Activated CD4-positive, CD25-positive, alpha-beta regulatory T cell treated with anti-CD3 and anti-CD28 coated beads, Interleukin-2, amount 50 U/mL, for 72 hours (primary cell): ENCODE data around the gene MAPK7.

Experiments
- DNase-seq: peaks from one replicate; pipeline ENCODE4 v3.0.0; 2021

MAPK7 gene

GRCh38 chr17:19402171-19402570 is 23.9 kb downstream of the MAPK7 start:
- no peak for DNase-seq

DNA sequence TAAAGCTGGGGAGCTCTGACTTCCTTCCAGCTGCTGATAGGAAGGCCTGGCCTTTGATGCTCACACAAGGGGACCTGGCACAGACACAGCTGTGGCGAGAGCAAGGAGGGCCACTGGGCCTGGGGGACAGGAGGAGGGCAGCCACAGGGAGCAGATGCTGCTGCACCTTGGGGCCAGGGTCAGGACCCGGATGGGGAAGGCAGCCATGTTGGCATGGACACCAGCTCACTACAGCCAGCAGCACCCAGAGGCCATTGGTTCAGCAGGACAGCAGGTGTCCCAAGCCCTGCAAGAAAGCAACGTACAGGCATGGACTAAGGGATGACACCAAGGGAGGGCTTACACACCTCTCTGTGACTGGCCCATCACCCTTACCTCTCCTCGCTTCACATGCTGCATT is 24.7 kb downstream of the MAPK7 start:
- no peak for DNase-seq

DNA sequence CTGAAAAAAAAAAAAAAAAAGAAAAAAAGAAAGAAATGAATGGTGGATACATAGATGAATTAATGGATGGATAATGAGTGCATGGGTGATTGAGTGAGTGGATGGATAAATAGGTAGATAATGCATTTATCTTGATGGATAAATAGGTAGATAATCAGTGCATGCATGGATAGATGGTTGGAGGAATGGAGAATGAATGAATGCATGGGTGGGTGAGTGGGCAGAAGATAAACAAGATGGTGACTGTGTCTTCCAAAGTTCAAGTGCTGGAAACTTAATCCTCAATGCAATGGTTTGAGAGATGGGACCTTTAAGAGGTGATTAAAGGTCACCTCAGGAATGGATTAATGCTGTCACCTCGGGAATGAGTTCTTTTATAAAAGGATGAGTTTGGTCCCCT is 26.0 kb downstream of the MAPK7 start:
- DNase-seq: no peak

- DNase-seq: no peak
Observed at GRCh38 chr17:19405114-19405513, 26.8 kb downstream of the MAPK7 start.

GRCh38 chr17:19407601-19408345 is 29.5 kb downstream of the MAPK7 start:
- DNase-seq: no peak

DNA sequence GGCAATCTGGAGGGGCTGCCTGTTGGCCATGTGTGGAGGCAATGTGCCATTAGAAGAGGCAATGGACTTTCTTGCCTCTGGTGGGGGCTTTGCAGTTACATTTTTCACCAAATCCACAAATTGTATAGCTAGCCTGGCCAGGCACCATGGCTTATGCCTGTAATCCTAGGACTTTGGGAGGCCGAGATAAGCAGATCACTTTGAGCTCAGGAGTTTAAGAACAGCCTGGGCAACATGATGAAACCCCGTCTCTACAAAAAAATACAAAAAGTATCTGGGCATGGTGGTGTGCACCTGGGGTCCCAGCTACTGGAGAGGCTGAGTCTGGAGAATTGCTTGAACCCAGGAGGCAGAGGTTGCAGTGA is 30.0 kb downstream of the MAPK7 start:
- no peak for DNase-seq

DNA sequence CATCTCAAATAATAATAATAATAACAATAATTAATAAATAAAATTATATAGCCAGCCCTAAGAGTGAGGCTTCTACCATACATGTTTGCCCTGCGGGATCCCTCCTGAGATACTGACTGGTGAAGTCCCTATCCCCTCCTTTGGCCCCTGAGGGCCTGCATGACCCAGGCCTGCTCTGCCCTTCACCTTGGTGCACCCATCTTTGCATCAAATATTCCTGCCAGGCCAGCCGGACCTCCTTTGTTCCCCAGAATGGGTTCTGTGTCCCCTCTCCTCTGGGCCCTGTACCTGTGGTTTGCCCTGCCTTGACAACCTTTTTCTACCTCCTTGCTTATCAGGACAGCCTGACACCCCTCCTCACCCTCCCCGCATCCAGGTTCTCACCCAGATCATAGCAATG is 30.8 kb downstream of the MAPK7 start:
- DNase-seq: no peak

GRCh38 chr17:19409509-19409908 is 31.2 kb downstream of the MAPK7 start:
- DNase-seq: no peak

GRCh38 chr17:19410091-19410490 is 31.8 kb downstream of the MAPK7 start:
- DNase-seq: no peak

DNA sequence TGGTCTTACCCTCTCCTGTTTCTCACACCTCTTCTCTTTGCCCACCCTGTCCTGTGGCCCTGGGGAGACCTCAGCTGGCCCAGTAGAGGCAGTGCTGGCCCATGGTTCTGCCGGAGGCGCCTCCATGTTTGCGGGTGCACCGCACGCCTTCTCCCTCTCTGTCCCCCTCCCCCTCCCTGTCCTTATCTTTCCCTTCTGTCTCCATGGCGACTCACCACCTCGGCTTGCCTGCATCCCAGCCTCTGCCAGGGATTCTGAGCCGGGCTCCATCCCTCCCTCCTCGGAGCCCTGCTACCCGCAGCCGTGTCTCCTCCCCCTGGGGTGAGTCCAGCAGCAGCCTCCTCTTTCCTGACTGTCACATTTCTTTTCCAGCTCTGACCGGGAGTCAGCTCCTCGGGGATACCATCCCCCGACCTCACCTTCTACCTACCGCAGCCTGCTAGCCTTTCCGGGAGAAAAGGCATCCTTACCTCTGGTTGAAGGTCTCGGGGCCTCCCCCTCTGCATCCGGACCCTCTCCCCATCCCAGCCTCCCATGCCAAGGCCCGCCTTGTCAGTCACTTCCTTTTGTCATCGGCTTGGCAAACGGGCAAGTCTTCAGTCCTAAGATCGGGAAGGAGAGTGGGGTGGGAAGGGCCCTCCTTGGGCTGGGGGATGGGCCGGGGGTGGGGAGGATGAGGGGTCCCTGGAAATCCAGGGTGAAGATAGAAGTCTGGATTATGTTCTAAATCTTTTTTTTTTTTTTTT is 32.8 kb downstream of the MAPK7 start, which contains the start of gene RNF112:
Gene RNF112, plus strand, starts transcription at position 358 of the 746 bp plus-strand sequence. Its CDS starts 177 bp downstream, at position 535.
- DNase-seq: no peak

DNA sequence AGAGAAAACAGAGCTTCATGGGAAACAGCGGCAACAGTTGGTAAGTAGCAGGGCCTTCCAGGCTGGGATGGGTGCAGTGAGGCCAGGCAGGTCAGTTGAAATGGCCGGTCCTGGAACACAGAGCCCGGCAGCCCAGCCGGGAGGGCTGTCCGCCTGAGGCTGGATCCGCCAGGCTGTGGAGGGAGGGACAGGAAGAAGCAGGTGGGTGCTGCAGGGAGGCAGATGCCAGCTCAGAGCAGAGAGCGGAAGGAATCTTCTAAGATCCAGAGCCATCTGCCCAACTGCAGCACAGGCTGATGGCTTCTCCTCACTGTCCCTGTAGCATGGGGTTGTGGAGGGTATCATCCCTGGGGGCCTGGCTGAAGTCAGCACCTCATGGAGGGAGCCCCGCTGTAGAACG is 33.3 kb downstream of the MAPK7 start:
- DNase-seq: no peak

GRCh38 chr17:19412510-19412909 is 34.2 kb downstream of the MAPK7 start:
- no peak for DNase-seq

DNA sequence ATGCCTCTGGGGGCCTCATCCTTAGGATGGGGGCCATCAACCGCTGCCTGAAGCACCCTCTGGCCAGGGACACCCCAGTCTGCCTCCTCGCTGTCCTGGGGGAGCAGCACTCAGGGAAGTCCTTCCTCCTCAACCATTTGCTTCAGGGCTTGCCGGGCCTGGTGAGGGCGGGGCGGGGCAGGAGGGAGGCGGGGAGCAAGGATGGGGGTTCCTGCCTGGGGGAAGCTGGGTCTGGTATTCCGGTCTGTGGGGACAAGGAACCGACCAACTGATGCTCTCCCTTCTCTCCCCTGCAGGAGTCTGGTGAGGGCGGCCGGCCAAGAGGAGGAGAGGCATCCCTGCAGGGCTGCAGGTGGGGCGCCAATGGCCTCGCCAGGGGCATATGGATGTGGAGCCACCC is 34.7 kb downstream of the MAPK7 start:
- no peak for DNase-seq

- no peak for DNase-seq
Observed at GRCh38 chr17:19413761-19414160, 35.5 kb downstream of the MAPK7 start.

- DNase-seq: no peak
Observed at GRCh38 chr17:19414396-19415280, 36.3 kb downstream of the MAPK7 start.

GRCh38 chr17:19415311-19415710 is 37.0 kb downstream of the MAPK7 start:
- DNase-seq: no peak

DNA sequence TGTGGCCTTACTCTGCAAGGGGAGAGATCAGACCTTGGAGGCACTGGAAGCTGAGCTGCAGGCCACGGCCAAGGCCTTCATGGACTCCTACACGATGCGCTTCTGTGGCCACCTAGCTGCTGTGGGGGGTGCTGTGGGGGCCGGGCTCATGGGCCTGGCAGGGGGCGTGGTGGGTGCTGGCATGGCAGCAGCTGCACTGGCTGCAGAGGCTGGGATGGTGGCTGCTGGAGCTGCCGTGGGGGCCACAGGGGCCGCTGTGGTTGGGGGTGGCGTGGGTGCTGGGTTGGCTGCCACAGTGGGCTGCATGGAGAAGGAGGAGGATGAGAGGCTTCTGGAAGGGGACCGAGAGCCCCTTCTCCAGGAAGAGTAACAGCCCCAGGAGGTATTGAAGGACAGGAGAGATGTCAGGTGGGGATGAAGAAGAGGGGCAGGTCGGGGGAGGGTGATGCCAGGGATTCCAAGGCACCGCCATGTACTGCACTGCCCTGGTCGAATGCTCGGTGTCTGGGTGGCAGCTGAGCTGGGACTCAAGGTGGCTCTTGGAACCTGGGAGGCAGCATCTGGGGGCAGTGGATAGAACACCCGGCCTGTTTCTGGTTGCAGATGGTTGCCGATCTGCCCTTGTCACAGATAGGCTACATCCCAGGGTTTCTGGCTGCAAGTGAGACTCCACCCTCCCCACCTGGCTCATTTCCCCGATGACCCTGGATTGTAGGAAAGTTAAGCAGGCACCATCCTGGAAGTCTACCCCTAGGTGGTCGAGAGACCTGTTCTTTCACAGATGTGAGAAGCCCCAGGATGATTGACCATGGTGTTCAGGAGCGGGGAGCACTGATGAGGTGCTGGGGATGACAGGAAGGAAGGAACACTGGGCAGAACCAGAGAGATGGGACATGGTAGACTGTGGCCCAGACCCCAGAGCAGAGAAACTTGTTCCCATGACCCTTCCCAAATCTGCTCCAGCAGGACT is 37.8 kb downstream of the MAPK7 start:
- DNase-seq: no peak

- no peak for DNase-seq
Observed at GRCh38 chr17:19417611-19418010, 39.3 kb downstream of the MAPK7 start.

DNA sequence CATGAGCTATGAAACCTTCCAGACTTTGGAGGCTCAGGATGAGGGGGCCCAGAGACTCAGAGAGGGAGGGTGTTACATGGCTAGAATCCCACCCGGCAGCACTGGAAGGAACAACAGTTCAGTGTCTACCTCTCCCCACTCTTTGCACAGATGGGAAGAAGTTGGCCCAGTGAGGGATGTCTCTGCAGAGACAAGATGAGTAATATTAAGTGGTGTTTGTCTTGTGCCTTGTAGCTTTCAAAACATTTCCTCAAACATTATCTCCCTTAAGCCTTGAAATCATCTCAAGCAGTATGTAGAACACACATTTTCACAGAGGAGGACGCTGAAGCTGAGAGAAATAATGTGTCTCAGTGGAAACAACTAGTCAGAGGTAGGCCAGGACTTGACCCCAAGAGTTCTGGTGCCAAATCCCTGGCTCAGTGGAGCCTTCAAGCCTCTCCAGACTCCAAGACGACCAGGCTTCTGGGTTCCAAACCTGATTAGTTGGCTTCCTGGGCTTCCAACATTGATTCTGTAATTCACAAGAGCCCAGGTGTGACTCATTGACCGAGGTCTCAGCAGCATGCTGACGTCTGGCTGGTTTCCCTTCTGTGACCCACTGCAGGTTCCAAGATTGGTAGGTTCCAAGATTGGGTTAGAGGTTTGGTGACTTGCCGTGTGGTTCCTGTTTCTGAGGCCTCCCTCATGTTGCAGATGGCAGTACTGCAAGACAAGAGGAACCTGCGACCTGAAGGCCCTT is 40.1 kb downstream of the MAPK7 start:
- no peak for DNase-seq

- DNase-seq: no peak
Observed at GRCh38 chr17:19421219-19421618, 42.9 kb downstream of the MAPK7 start.

- no peak for DNase-seq
Observed at GRCh38 chr17:19421926-19422325, 43.6 kb downstream of the MAPK7 start.
